Neural cell (in vitro differentiated cells): ENCODE data around the gene DCPS. TPM values are rescaled to one million over a fixed set of nuclear protein-coding genes. Genes with fewer than 3 reads are reported as not detected.

Source experiments
- H2AFZ ChIP-seq: fragments of 200-600, 300-800 bp; sonication (generic), shearing (Covaris generic); 2 replicates; pipeline ENCODE4 v1.6.0; 2014; ENCODE audit warnings: low read depth, mild to moderate bottlenecking, antibody characterized with exemption, low read length, moderate library complexity
- H3F3A ChIP-seq: fragments of 200-600 bp; shearing (Covaris generic); 2 replicates; pipeline ENCODE4 v1.6.1; 2016; ENCODE audit warnings: mild to moderate bottlenecking, moderate library complexity, mixed read lengths, antibody characterized with exemption, low read length; ENCODE audit not compliant: insufficient read depth, poor library complexity, severe bottlenecking
- H3K27ac ChIP-seq: fragments of 200-600, 300-800 bp; sonication (generic), shearing (Covaris generic); 2 replicates; pipeline ENCODE4 v1.5.1; 2014; ENCODE audit warnings: mild to moderate bottlenecking, low read length, moderate library complexity
- H3K27me3 ChIP-seq: fragments of 300-800, 200-600 bp; sonication (generic), shearing (Covaris generic); 2 replicates; pipeline ENCODE4 v1.6.0; 2014; ENCODE audit warnings: mild to moderate bottlenecking, low read depth, low read length, moderate library complexity; ENCODE audit not compliant: insufficient read depth
- H3K36me3 ChIP-seq: fragments of 300-800, 200-600 bp; sonication (generic), shearing (Covaris generic); 2 replicates; pipeline ENCODE4 v1.5.1; 2014; ENCODE audit warnings: mild to moderate bottlenecking, antibody characterized with exemption, low read length, moderate library complexity; ENCODE audit not compliant: insufficient read depth
- H3K4me2 ChIP-seq: fragments of 300-800, 200-600 bp; sonication (generic), shearing (Covaris generic); 2 replicates; pipeline ENCODE4 v1.6.0; 2014; ENCODE audit warnings: mild to moderate bottlenecking, low read length
- H3K4me3 ChIP-seq: fragments of 300-800, 200-600 bp; sonication (generic), shearing (Covaris generic); 2 replicates; pipeline ENCODE4 v1.5.1; 2014; ENCODE audit warnings: mild to moderate bottlenecking, low read length, moderate library complexity
- H3K79me2 ChIP-seq: fragments of 200-600 bp; shearing (Covaris generic); replicated peaks from 2 replicates; pipeline ENCODE4 v1.6.0; 2014; ENCODE audit warnings: mild to moderate bottlenecking, low read length, moderate library complexity; ENCODE audit not compliant: insufficient read depth
- H3K9ac ChIP-seq: fragments of 300-800, 200-600 bp; sonication (generic), shearing (Covaris generic); 2 replicates; pipeline ENCODE4 v1.6.1; 2016; ENCODE audit warnings: mild to moderate bottlenecking, low read length, mixed read lengths
- H3K9me2 ChIP-seq: fragments of 200-600 bp; shearing (Covaris generic); 2 replicates; pipeline ENCODE4 v1.6.1; 2016; ENCODE audit warnings: mild to moderate bottlenecking, low read length, mixed read lengths; ENCODE audit not compliant: insufficient read depth
- H3K9me3 ChIP-seq: fragments of 200-600, 300-800 bp; sonication (generic), shearing (Covaris generic); 2 replicates; pipeline ENCODE4 v1.6.1; 2016; ENCODE audit warnings: mild to moderate bottlenecking, mixed run types, low read length, moderate library complexity, mixed read lengths
- H4K20me1 ChIP-seq: fragments of 200-600 bp; shearing (Covaris generic); 2 replicates; pipeline ENCODE4 v1.6.1; 2016; ENCODE audit warnings: mild to moderate bottlenecking, mixed run types; ENCODE audit not compliant: insufficient read depth
- EP300 ChIP-seq: fragments of 450-650 bp; conservative IDR thresholded peaks from 2 replicates; pipeline ENCODE4 v1.6.1; 2014; ENCODE audit warnings: antibody characterized with exemption, mild to moderate bottlenecking, moderate library complexity; ENCODE audit not compliant: poor library complexity, severe bottlenecking
- EZH2 ChIP-seq: fragments of 200-600, 300-800 bp; shearing (Covaris generic), sonication (generic); IDR thresholded peaks from 2 replicates; pipeline ENCODE4 v1.6.1; 2014; ENCODE audit warnings: antibody characterized with exemption, low read length, borderline replicate concordance, mild to moderate bottlenecking; ENCODE audit not compliant: insufficient read depth, poor library complexity, severe bottlenecking
- MXI1 ChIP-seq: fragments of 450-650 bp; conservative IDR thresholded peaks from 2 replicates; pipeline ENCODE4 v1.6.1; 2014; ENCODE audit warnings: antibody characterized with exemption, mild to moderate bottlenecking; ENCODE audit not compliant: poor library complexity, severe bottlenecking
- POLR2AphosphoS5 ChIP-seq: IDR thresholded peaks from 2 replicates; pipeline ENCODE4 v1.6.1; 2012
- RAD21 ChIP-seq: fragments of 450-650 bp; conservative IDR thresholded peaks from 2 replicates; pipeline ENCODE4 v1.6.1; 2014; ENCODE audit warnings: antibody characterized with exemption, mild to moderate bottlenecking, moderate library complexity
- SMC3 ChIP-seq: fragments of 450-650 bp; conservative IDR thresholded peaks from 2 replicates; pipeline ENCODE4 v1.6.1; 2014; ENCODE audit warnings: antibody characterized with exemption, mild to moderate bottlenecking, moderate library complexity; ENCODE audit not compliant: poor library complexity
- TAF1 ChIP-seq: IDR thresholded peaks from 2 replicates; pipeline ENCODE4 v1.6.1; 2012; ENCODE audit warnings: low read depth
- polyA plus RNA-seq: library from polyadenylated mRNA; depleted of rRNA; stranded (reverse); fragments of >200 nt; gene quantifications from 2 replicates; pipeline ENCODE4 v1.2.3, GENCODE V29; 2014
- TF ChIP-seq, protein P1 (sequence below): fragments of 450-650 bp; IDR thresholded peaks from 2 replicates; pipeline ENCODE4 v1.5.1; 2014; ENCODE audit warnings: antibody characterized with exemption, mild to moderate bottlenecking, moderate library complexity; ENCODE audit not compliant: poor library complexity, severe bottlenecking
- TF ChIP-seq, protein P2 (sequence below): IDR thresholded peaks from 2 replicates; pipeline ENCODE4 v1.6.1; 2012; ENCODE audit warnings: borderline replicate concordance

The DCPS gene
- polyA plus RNA-seq, 1 donor from 2014 or later, result 6.4 TPM

DNA sequence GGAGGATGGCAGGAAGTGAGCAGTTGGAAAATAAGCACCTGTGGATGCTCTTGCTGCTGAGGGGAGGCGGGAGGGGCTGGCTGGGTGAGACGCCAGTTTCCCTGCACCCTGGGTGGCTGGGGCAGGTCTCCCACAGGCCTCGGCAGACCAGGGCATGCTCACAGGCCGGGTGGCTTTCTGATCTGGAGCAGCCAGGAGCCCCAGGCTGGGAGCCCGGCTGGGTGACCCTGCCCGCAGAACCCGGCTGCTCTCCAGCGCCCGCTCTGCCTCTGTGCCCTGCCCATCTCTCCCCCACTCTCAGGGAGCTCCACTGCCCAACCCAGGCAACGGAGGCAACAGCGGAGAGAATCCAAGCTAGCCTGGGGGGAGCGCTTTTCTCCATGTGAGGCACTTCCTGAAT lies 24.6 kb downstream of the DCPS start:
- no peaks in the 10 kb centered on the region for H3K27me3 ChIP-seq
- no peaks in the 10 kb centered on the region for H3K9me3 ChIP-seq
- no peaks in the 10 kb centered on the region for H4K20me1 ChIP-seq
- no peaks in the 10 kb centered on the region for H3K36me3 ChIP-seq
- no peak overlapping the region for H3K9ac ChIP-seq
- H2AFZ ChIP-seq, result no peak overlapping the region
- no peak overlapping the region for H3K4me3 ChIP-seq
- no peaks in the 10 kb centered on the region for H3K9me2 ChIP-seq
- no peak overlapping the region for H3K4me2 ChIP-seq
- no peaks in the 10 kb centered on the region for H3K79me2 ChIP-seq
- no peak for TF ChIP-seq MXI1
- no peaks in the 10 kb centered on the region for H3F3A ChIP-seq
- H3K27ac ChIP-seq, result no peak overlapping the region

DNA sequence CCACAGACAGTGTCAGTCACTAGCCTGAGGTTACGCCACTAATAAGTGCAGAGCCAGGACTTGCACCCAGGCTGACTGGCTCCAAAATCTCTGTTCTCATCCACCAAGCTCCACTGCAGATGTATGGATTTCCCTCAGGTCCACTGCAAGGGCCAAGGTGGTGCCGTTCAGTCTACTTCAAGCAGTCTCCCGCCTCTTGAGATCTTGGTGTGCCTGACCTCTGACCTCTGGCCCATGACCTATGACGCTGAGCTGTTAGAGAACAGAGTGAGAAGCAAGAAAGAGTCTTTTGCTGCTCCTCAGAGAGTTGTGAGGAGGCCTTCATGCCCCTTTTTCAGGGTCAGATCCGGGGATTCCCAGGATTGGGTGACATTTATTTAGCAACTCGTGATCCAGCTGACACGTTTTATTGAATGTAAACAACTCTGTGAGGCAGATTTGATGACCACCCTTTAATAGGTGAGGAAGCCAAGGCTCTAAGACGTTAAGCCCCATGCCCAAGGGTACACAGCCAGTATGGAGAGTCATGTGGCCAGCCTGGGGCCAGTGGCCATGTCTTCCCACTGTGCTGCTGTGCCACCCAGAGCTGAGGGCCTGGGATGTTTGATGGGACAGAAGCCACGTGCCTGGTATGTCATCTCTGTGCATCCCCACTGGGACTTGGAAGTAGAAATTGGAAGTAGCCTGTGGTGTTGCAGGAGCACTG lies 25.2 kb downstream of the DCPS start:
- Histone ChIP-seq H3K9ac (no peak overlapping the region), H3K27me3 (no peaks in the 10 kb centered on the region), H3K27ac (no peak overlapping the region)

More for the DNA sequence above, 25.2 kb downstream of the DCPS start:
- no peak overlapping the region for H3K4me3 ChIP-seq
- no peak for TF ChIP-seq TAF1
- TF ChIP-seq, protein P1, sequence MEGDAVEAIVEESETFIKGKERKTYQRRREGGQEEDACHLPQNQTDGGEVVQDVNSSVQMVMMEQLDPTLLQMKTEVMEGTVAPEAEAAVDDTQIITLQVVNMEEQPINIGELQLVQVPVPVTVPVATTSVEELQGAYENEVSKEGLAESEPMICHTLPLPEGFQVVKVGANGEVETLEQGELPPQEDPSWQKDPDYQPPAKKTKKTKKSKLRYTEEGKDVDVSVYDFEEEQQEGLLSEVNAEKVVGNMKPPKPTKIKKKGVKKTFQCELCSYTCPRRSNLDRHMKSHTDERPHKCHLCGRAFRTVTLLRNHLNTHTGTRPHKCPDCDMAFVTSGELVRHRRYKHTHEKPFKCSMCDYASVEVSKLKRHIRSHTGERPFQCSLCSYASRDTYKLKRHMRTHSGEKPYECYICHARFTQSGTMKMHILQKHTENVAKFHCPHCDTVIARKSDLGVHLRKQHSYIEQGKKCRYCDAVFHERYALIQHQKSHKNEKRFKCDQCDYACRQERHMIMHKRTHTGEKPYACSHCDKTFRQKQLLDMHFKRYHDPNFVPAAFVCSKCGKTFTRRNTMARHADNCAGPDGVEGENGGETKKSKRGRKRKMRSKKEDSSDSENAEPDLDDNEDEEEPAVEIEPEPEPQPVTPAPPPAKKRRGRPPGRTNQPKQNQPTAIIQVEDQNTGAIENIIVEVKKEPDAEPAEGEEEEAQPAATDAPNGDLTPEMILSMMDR, result no peak
- no peak for TF ChIP-seq RAD21
- TF ChIP-seq EP300, result no peak
- TF ChIP-seq SMC3, result no peak
- no peak for TF ChIP-seq MXI1
- TF ChIP-seq EZH2, result no peak
- no peak for TF ChIP-seq POLR2AphosphoS5
- TF ChIP-seq, protein P2, sequence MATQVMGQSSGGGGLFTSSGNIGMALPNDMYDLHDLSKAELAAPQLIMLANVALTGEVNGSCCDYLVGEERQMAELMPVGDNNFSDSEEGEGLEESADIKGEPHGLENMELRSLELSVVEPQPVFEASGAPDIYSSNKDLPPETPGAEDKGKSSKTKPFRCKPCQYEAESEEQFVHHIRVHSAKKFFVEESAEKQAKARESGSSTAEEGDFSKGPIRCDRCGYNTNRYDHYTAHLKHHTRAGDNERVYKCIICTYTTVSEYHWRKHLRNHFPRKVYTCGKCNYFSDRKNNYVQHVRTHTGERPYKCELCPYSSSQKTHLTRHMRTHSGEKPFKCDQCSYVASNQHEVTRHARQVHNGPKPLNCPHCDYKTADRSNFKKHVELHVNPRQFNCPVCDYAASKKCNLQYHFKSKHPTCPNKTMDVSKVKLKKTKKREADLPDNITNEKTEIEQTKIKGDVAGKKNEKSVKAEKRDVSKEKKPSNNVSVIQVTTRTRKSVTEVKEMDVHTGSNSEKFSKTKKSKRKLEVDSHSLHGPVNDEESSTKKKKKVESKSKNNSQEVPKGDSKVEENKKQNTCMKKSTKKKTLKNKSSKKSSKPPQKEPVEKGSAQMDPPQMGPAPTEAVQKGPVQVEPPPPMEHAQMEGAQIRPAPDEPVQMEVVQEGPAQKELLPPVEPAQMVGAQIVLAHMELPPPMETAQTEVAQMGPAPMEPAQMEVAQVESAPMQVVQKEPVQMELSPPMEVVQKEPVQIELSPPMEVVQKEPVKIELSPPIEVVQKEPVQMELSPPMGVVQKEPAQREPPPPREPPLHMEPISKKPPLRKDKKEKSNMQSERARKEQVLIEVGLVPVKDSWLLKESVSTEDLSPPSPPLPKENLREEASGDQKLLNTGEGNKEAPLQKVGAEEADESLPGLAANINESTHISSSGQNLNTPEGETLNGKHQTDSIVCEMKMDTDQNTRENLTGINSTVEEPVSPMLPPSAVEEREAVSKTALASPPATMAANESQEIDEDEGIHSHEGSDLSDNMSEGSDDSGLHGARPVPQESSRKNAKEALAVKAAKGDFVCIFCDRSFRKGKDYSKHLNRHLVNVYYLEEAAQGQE, result no peak
- H3K36me3 ChIP-seq, result no peaks in the 10 kb centered on the region
- H3F3A ChIP-seq, result no peaks in the 10 kb centered on the region
- H3K79me2 ChIP-seq, result no peaks in the 10 kb centered on the region
- H3K9me3 ChIP-seq, result no peaks in the 10 kb centered on the region
- H4K20me1 ChIP-seq, result no peaks in the 10 kb centered on the region
- H2AFZ ChIP-seq, result no peak overlapping the region
- no peaks in the 10 kb centered on the region for H3K9me2 ChIP-seq
- H3K4me2 ChIP-seq, result no peak overlapping the region
